Astrocyte of the cerebellum (primary cell): Measurements from ENCODE around the gene TBC1D22A.

Experiments
- DNase-seq: peaks from one replicate; pipeline ENCODE4 v3.0.0-alpha.2; 2011; ENCODE audit warnings: low read depth
- H3K4me3 ChIP-seq: 2 replicates; pipeline ENCODE4 v1.5.1; 2011; ENCODE audit warnings: mild to moderate bottlenecking, low read depth, low read length, moderate library complexity
- in situ Hi-C: cut with HindIII; loops from 2 replicates; pipeline ENCODE4 v1.10.0; 2017; ENCODE audit warnings: low sequenced_read_pairs
- TF ChIP-seq, protein P1 (sequence below): IDR thresholded peaks from 2 replicates; pipeline ENCODE4 v1.5.1; 2012; ENCODE audit warnings: low read length, low read depth, moderate library complexity, mild to moderate bottlenecking; ENCODE audit errors: missing control alignments

The TBC1D22A gene

DNA sequence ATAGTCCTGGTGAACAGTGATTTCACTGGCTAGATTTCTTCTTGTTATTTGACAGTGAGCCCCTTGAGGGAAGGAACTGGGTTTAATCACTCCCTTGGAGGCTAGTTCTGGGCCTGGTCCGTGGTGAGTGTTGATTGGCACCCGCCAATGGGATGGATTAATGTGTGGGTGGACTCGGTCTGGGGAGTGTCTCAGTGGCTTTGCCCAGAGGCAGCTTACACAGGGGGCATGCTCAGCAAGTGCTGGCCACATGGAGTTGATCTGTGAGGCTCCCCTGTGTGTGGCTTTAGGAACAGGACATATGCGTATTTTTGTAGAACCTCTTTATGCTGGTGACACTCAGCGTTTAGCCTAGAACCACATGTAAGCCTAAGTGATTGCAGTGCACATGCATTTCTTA is 106.9 kb downstream of the TBC1D22A start:
- in situ Hi-C loops, result no loop called here
- DNase-seq, result no peak
- TF ChIP-seq, protein P1, sequence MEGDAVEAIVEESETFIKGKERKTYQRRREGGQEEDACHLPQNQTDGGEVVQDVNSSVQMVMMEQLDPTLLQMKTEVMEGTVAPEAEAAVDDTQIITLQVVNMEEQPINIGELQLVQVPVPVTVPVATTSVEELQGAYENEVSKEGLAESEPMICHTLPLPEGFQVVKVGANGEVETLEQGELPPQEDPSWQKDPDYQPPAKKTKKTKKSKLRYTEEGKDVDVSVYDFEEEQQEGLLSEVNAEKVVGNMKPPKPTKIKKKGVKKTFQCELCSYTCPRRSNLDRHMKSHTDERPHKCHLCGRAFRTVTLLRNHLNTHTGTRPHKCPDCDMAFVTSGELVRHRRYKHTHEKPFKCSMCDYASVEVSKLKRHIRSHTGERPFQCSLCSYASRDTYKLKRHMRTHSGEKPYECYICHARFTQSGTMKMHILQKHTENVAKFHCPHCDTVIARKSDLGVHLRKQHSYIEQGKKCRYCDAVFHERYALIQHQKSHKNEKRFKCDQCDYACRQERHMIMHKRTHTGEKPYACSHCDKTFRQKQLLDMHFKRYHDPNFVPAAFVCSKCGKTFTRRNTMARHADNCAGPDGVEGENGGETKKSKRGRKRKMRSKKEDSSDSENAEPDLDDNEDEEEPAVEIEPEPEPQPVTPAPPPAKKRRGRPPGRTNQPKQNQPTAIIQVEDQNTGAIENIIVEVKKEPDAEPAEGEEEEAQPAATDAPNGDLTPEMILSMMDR, result no peak
- H3K4me3 ChIP-seq, result no peak overlapping the region

DNA sequence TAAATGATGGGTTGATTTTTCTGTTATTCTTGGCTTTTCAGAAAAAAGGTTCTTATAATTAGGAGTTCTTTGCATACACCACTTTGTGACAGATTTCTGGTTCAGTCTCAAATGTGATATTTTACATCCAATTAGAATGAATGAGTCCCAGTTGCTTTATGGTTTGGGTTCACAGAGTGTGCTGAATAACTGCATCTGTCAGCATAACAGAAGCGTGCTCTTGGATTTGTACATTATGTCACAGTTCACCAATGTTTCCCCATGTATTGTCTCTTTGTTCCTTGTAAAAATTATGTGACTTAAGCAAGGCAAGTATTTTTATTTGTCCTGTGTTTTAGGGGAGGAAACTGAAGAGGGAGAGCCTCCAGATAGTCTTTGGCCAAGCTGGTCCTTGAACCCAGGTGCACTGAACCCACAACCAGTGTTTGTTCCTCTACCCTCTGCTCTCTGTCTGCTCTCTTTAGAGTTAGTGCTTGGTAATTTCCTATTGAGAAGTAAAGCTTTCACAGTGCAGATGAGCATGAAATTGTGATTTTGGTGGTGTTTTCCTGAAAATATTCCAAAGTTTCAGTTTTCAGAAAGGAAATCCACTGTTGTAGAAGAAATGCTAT is 107.5 kb downstream of the TBC1D22A start:
- in situ Hi-C loops, result no loop called here
- TF ChIP-seq, protein P1, result no peak

DNA sequence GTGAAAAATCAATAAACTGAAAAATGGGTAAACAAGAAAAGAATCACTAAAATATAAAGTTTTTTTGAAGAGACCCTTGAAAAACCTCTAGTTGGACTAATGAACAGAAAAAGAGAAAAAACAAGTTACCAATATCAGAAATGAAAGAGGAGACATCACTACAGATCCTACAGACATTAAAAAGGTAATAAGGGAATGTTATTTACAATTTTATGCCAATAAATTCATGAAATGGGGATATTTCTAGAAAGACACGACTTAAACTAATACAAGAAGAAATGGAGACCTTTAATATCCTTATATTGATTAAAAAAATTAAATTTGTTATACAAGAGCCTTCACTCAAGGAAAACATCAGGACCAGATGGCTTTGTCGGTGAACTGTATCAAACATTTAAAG is 109.4 kb downstream of the TBC1D22A start:
- DNase-seq, result no peak
- H3K4me3 ChIP-seq, result no peak overlapping the region
- TF ChIP-seq, protein P1, result no peak
- in situ Hi-C loops, result no loop called here

More for the DNA sequence above, 107.5 kb downstream of the TBC1D22A start:
- no peak overlapping the region for H3K4me3 ChIP-seq
- no peak for DNase-seq

DNA sequence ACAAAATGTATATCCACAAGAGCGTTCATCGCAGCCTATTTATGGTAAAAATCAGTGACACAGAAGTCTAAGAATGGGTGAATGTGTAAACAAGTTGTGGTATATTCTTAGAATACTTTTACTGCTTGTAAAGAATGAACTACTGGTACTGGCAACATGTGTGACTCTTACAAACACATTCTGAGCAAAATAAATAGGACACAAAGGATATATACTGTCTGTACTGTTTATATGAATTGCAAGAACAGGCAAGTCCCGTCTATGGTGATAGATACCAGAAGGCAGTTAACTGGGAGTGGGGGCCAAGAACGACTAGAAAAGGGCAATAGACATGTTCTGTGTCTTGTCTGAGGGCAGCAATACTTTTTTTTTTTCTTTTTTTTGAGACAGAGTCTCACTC is 112.6 kb downstream of the TBC1D22A start:
- in situ Hi-C loops, result no loop called here
- no peak overlapping the region for H3K4me3 ChIP-seq
- TF ChIP-seq, protein P1, result no peak
- no peak for DNase-seq

DNA sequence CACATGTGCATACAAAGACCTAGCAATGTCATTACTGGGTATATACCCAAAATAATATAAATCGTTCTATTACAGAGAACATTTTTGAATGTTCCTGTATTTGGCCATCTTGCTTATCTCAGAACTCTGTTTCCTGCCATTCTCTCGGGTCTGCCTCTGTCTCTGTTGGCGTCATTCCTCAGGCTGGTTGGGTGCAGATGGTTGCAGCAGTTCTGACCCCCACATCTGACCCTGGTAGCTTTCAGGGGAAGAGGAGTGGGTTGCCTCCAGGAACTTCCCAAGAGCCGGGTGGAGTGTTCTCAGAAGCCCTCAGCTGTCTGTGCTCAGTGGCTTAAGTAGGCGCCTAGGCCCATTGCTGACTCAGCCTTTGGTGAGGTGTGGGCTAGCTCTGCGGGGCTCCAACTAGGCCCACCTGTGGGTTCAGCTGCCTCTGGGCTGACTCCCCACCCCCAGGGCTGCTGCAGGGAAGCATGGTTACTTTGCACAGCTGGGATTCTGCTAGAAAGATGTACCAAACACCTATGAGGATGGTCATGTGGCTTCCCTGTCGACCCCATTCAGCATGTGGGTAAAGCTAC is 114.0 kb downstream of the TBC1D22A start:
- H3K4me3 ChIP-seq, result no peak overlapping the region
- in situ Hi-C loops, result no loop called here
- no peak for DNase-seq
- TF ChIP-seq, protein P1, result no peak

DNA sequence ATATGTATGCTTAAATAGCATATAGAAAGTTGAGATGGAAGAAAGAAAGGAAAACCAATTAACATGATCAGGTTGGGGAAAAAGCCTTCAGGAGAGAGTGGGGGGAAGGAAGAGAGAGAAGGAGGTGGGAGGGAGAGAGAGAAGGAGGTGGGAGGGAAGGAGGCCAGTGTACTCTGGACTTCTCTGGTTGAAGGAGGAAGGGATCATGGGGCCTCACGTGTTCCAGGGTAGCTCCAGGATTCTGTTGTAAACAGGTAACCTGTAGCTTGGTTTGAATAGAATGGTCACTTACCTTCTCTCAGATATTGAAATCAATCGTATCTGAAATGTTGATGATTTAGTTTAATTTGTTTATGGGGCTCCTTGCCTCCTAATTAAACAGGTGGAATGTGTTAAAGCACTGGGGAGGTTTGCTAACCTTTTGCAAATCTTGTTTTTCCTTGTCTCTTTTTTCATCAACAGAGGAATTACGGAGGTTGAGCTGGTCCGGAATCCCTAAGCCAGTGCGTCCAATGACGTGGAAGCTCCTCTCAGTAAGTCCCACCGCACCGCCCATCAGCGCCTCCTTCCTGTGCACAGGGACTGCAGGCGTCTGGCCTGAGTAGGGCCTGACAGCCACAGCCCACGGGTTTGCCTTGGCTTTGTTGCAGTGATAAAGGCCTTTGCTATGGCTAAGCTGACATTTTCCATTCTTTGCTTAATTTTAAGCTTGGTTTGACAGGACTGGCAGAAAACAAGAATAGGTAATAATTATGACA is 115.9 kb downstream of the TBC1D22A start:
- TF ChIP-seq, protein P1, result no peak
- in situ Hi-C loops, result no loop called here
- no peak overlapping the region for H3K4me3 ChIP-seq
- no peak for DNase-seq
